Spleen (tissue), 11 donors: ENCODE measurements around the gene MKRN2. TPM values are rescaled to one million over a fixed set of nuclear protein-coding genes. Genes with fewer than 3 reads are reported as not detected.

ENCODE experiments used
- DNase-seq: peaks from one replicate; pipeline ENCODE4 v3.0.0-alpha.2; 2020
- H3K27ac ChIP-seq, 8 donors: fragments of 200-600 bp; sonication (generic) in 7 of 8; 1 replicate in 4 of 8; 2 replicates in 4 of 8; pipeline versions ENCODE4 v1.5.0 to v1.8.0; 2016 to 2021; ENCODE audit warnings: inconsistent platforms in 4 of 8, mild to moderate bottlenecking in 4 of 8, moderate library complexity in 1 of 8
- H3K27me3 ChIP-seq, 7 donors: fragments of 200-600 bp; sonication (generic) in 6 of 7; replicated peaks in 1 of 7; 1 replicate in 4 of 7; 2 replicates in 3 of 7; pipeline versions ENCODE4 v1.5.0 to v1.8.0; 2016 to 2021; ENCODE audit warnings: inconsistent platforms in 3 of 7, mild to moderate bottlenecking in 1 of 7
- H3K36me3 ChIP-seq, 6 donors: fragments of 200-600 bp; sonication (generic) in 5 of 6; 1 replicate in 4 of 6; 2 replicates in 2 of 6; pipeline versions ENCODE4 v1.5.0 to v1.8.0; 2016 to 2021; ENCODE audit warnings: inconsistent platforms in 2 of 6
- H3K4me1 ChIP-seq, 6 donors: fragments of 200-600 bp; sonication (generic) in 5 of 6; 1 replicate in 3 of 6; 2 replicates in 3 of 6; pipeline versions ENCODE4 v1.5.0 to v1.8.0; 2016 to 2021; ENCODE audit warnings: inconsistent platforms in 3 of 6
- H3K4me3 ChIP-seq, 8 donors: fragments of 200-600 bp; sonication (generic) in 7 of 8; 1 replicate in 4 of 8; 2 replicates in 4 of 8; pipeline versions ENCODE4 v1.5.0 to v1.8.0; 2016 to 2021; ENCODE audit warnings: inconsistent platforms in 4 of 8, mild to moderate bottlenecking in 4 of 8, moderate library complexity in 2 of 8
- H3K9me3 ChIP-seq, 8 donors: fragments of 200-600 bp; sonication (generic) in 7 of 8; 1 replicate in 4 of 8; 2 replicates in 4 of 8; pipeline versions ENCODE4 v1.5.0 to v1.8.0; 2016 to 2021; ENCODE audit warnings: inconsistent platforms in 4 of 8
- CTCF ChIP-seq, 11 experiments: fragments of 200-600 bp in 7 of 11; fragments of 450-650 bp in 4 of 11; sonication (generic) in 4 of 11; IDR thresholded peaks in 8 of 11; conservative IDR thresholded peaks in 3 of 11; 1 replicate in 7 of 11; 2 replicates in 4 of 11; pipeline versions ENCODE4 v1.4.0 to v1.8.0; 2016 to 2021; ENCODE audit warnings: antibody characterized with exemption in 11 of 11, inconsistent platforms in 4 of 11, mild to moderate bottlenecking in 1 of 11
- POLR2A ChIP-seq, 3 donors: fragments of 450-650 bp; IDR thresholded peaks; one replicate each; pipeline ENCODE4 v1.5.1; 2017; ENCODE audit warnings: antibody characterized with exemption in 3 of 3, mild to moderate bottlenecking in 1 of 3
- POLR2AphosphoS5 ChIP-seq, 3 donors: sonication (generic); formaldehyde crosslinking; IDR thresholded peaks; one replicate each; pipeline ENCODE4 v1.5.1; 2017; ENCODE audit warnings: antibody characterized with exemption in 3 of 3
- WGBS, 5 donors: extraction: QIAGEN DNeasy Blood & Tissue Kit in 3 of 5; methylation state at CpG; one replicate each; pipeline versions ENCODE4 v1.1.5 to v1.1.7; 2013 to 2018; 5-methylcytosine and 5-hydroxymethylcytosine counted together
- intact Hi-C: fragments of 100-400 bp; cut with DNase I; formaldehyde crosslinking; loops from one replicate; pipeline ENCODE4 v1.15.0; 2023; ENCODE audit warnings: low total_unique reads
- polyA plus RNA-seq, 3 donors: library from polyadenylated mRNA; stranded (reverse); fragments of 200-250 nt; gene quantifications; one replicate each; pipeline ENCODE4 v1.2.1, GENCODE V29; 2013
- total RNA-seq, 7 donors: library from RNA; depleted of rRNA in 3 of 7; stranded (reverse); fragments of >200 nt in 3 of 7; fragmentation: NEBNext Ultra II Directional in 4 of 7; extraction: Animal tissue kit (Norgen Biotek cat#: 25700) in 4 of 7; gene quantifications; one replicate each; pipeline versions ENCODE4 v1.1.0 to v1.2.1, GENCODE V29; 2016 to 2021
- donor health status: healthy with polysubstance abuse.
- donor health status: DM: no; HTN: no; CAD: no; lungs with moderate emphysema.
- donor health status: DM: no; HTN: no; CAD: no.
- donor health status: Bipolar disorder and iron deficiency.
- donor health status: healthy.
- donor health status: DM: no; HTN: no; CAD: no.
- donor health status: DM: yes; HTN: yes; CAD: no.

The MKRN2 gene
- total and polyA plus RNA-seq, 10 donors = 11.1 to 27.4 (median 19.7) TPM

GRCh38 chr3:12579905-12580304 lies 23.0 kb downstream of the MKRN2 start:
- Histone ChIP-seq H3K27ac (peak overlapping the region in 7 of 8 donors; percentile 36 to 78 (median 55)), H3K36me3 (peaks cover 7 to 100% (median 96%) of the 10 kb centered on the region in 6 donors)
- 33 to 50% (median 42%) methylated on average over 3 of the region's 3 CpGs for WGBS, 5 donors

GRCh38 chr3:12582730-12583129 lies 25.8 kb downstream of the MKRN2 start:
- peaks cover 0 to 15% (median 8%) of the 10 kb centered on the region in 6 donors for H3K4me1 ChIP-seq
- peaks cover 0 to 1% (median 0%) of the 10 kb centered on the region in 8 donors for H3K9me3 ChIP-seq
- intact Hi-C loops = no loop called here
- H3K27me3 ChIP-seq = no peaks in the 10 kb centered on the region
- no peak for DNase-seq
- WGBS, 5 donors = 88 to 96% (median 93%) methylated on average over 4 of the region's 4 CpGs
- H3K27ac ChIP-seq = no peak overlapping the region
- no peak overlapping the region for H3K4me3 ChIP-seq
- TF ChIP-seq CTCF (IDR thresholded peaks at IDR 0.05 in 8 of 11, conservative IDR thresholded peaks at IDR 0.05 in 3 of 11) (no peak), POLR2A (IDR thresholded peaks at IDR 0.05) (no peak), POLR2AphosphoS5 (IDR thresholded peaks at IDR 0.05) (no peak)
- peaks cover 4 to 100% (median 96%) of the 10 kb centered on the region in 6 donors for H3K36me3 ChIP-seq

More at GRCh38 chr3:12579905-12580304, 23.0 kb downstream of the MKRN2 start:
- Histone ChIP-seq H3K4me3 (no peak overlapping the region), H3K27me3 (no peaks in the 10 kb centered on the region), H3K4me1 (peaks cover 0 to 15% (median 8%) of the 10 kb centered on the region in 6 donors), H3K9me3 (peaks cover 0 to 10% (median 0%) of the 10 kb centered on the region in 8 donors)
- intact Hi-C loops = no loop called here
- TF ChIP-seq POLR2AphosphoS5 (IDR thresholded peaks at IDR 0.05) = peak in 1 of 3 donors; percentile 48
- no peak for TF ChIP-seq CTCF (IDR thresholded peaks at IDR 0.05 in 8 of 11, conservative IDR thresholded peaks at IDR 0.05 in 3 of 11)
- DNase-seq = no peak

- Histone ChIP-seq H3K36me3 (peaks cover 4 to 100% (median 95%) of the 10 kb centered on the region in 6 donors), H3K27ac (no peak overlapping the region), H3K27me3 (no peaks in the 10 kb centered on the region), H3K4me1 (peaks cover 0 to 15% (median 8%) of the 10 kb centered on the region in 6 donors), H3K4me3 (no peak overlapping the region), H3K9me3 (no peaks in the 10 kb centered on the region)
- no peak for DNase-seq
- intact Hi-C loops = no loop called here
- TF ChIP-seq CTCF (IDR thresholded peaks at IDR 0.05 in 8 of 11, conservative IDR thresholded peaks at IDR 0.05 in 3 of 11) (no peak), POLR2AphosphoS5 (IDR thresholded peaks at IDR 0.05) (no peak), POLR2A (IDR thresholded peaks at IDR 0.05) (no peak)
These were observed 26.4 kb downstream of the MKRN2 start for GRCh38 chr3:12583280-12583679.

GRCh38 chr3:12584083-12584482 lies 27.2 kb downstream of the MKRN2 start:
- Histone ChIP-seq H3K4me3 (no peak overlapping the region), H3K9me3 (no peaks in the 10 kb centered on the region), H3K36me3 (peaks cover 4 to 100% (median 97%) of the 10 kb centered on the region in 6 donors), H3K4me1 (peaks cover 0 to 12% (median 7%) of the 10 kb centered on the region in 6 donors), H3K27me3 (no peaks in the 10 kb centered on the region), H3K27ac (no peak overlapping the region)
- intact Hi-C loops = no loop called here
- DNase-seq = no peak
- no peak for TF ChIP-seq POLR2A (IDR thresholded peaks at IDR 0.05)
- peak in 1 of 3 donors; percentile 30 for TF ChIP-seq POLR2AphosphoS5 (IDR thresholded peaks at IDR 0.05)
- whole genome bisulfite sequencing, 5 donors = 69 to 97% (median 96%) methylated on average over 2 of the region's 2 CpGs
